Endothelial cell of umbilical vein (primary cell): ENCODE measurements around the gene MAGI1.

Experiments used
- EZH2 ChIP-seq: IDR thresholded peaks from 2 replicates; pipeline ENCODE4 v1.6.1; 2012; ENCODE audit warnings: borderline replicate concordance, low read depth, mild to moderate bottlenecking, moderate library complexity, low read length, inconsistent platforms; ENCODE audit not compliant: severe bottlenecking
- FOS ChIP-seq: IDR thresholded peaks from 2 replicates; pipeline ENCODE4 v1.6.1; 2011; ENCODE audit warnings: mild to moderate bottlenecking, low read length, moderate library complexity, borderline replicate concordance; ENCODE audit not compliant: insufficient read depth
- GATA2 ChIP-seq: IDR thresholded peaks from 2 replicates; pipeline ENCODE4 v1.7.0; 2011; ENCODE audit warnings: low read depth, mild to moderate bottlenecking, moderate library complexity, mixed read lengths, low read length; ENCODE audit not compliant: insufficient read length, insufficient read depth
- JUN ChIP-seq: IDR thresholded peaks from 2 replicates; pipeline ENCODE4 v1.6.1; 2011; ENCODE audit warnings: borderline replicate concordance, low read depth; ENCODE audit not compliant: insufficient read length, insufficient read depth
- MYC ChIP-seq: IDR thresholded peaks from one replicate; pipeline ENCODE4 v1.6.1; 2011; ENCODE audit warnings: mild to moderate bottlenecking, low read depth, low read length
- POLR2A ChIP-seq: IDR thresholded peaks from 2 replicates; pipeline ENCODE4 v1.6.1; 2012; ENCODE audit warnings: low read depth, mild to moderate bottlenecking, control low read depth, low read length
- POLR2AphosphoS5 ChIP-seq: IDR thresholded peaks from 2 replicates; pipeline ENCODE4 v1.6.1; 2012; ENCODE audit warnings: low read depth, mild to moderate bottlenecking, control low read depth, low read length, moderate library complexity; ENCODE audit not compliant: insufficient read depth
- TF ChIP-seq, protein P1 (sequence below), 2 donors: IDR thresholded peaks; 1 replicate in 1 of 2; 2 replicates in 1 of 2; pipeline ENCODE4 v1.5.1; 2011; ENCODE audit warnings: low read length in 2 of 2, mild to moderate bottlenecking in 2 of 2, moderate library complexity in 2 of 2, control low read depth in 1 of 2, inconsistent platforms in 1 of 2, low read depth in 1 of 2; ENCODE audit not compliant: insufficient read depth in 1 of 2; ENCODE audit errors: extremely low read depth in 1 of 2
- TF ChIP-seq, protein P2 (sequence below): IDR thresholded peaks from 2 replicates; pipeline ENCODE4 v1.6.1; 2011; ENCODE audit not compliant: insufficient read depth, insufficient read length

DNA sequence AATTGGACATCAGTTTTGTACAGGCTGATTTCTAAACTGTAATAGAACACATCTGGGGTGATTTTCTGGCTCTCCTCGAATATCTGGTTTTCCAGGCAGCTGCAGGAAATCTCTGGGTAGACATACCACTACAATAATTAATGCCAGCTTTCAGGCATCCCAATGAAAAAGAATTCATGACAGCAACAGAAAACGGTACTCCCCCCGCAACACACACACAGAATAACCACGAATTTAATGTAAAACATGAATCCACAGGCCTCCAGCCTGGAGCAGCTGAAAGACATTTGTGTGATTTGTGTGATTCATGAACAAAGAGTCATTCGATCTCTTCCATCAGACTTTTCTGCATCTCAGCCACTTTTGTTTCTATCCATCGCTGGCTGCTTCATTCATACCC, 262.2 kb downstream of the MAGI1 start:
- TF ChIP-seq, protein P1, sequence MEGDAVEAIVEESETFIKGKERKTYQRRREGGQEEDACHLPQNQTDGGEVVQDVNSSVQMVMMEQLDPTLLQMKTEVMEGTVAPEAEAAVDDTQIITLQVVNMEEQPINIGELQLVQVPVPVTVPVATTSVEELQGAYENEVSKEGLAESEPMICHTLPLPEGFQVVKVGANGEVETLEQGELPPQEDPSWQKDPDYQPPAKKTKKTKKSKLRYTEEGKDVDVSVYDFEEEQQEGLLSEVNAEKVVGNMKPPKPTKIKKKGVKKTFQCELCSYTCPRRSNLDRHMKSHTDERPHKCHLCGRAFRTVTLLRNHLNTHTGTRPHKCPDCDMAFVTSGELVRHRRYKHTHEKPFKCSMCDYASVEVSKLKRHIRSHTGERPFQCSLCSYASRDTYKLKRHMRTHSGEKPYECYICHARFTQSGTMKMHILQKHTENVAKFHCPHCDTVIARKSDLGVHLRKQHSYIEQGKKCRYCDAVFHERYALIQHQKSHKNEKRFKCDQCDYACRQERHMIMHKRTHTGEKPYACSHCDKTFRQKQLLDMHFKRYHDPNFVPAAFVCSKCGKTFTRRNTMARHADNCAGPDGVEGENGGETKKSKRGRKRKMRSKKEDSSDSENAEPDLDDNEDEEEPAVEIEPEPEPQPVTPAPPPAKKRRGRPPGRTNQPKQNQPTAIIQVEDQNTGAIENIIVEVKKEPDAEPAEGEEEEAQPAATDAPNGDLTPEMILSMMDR (IDR thresholded peaks at IDR 0.05; ENCODE audit: extremely low read depth in 1 of 2, insufficient read depth in 1 of 2, low read depth in 1 of 2, low read length in 2 of 2), result no peak
- TF ChIP-seq JUN (no peak), POLR2A (no peak), EZH2 (no peak), POLR2AphosphoS5 (no peak), GATA2 (no peak), MYC (no peak), FOS (no peak)
- TF ChIP-seq, protein P2, sequence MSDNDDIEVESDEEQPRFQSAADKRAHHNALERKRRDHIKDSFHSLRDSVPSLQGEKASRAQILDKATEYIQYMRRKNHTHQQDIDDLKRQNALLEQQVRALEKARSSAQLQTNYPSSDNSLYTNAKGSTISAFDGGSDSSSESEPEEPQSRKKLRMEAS, result no peak
